Bronchial epithelial cell (primary cell): ENCODE results near the gene B3GAT1. TPM values are rescaled to one million over a fixed set of nuclear protein-coding genes. Genes with fewer than 3 reads are reported as not detected.
A peak's percentile ranks its signal among the peaks of the same experiment; 100 is the strongest.

Source experiments
- DNase-seq: peaks from one replicate; pipeline ENCODE4 v3.0.0-alpha.2; 2010; ENCODE audit warnings: low read depth
- FAIRE-seq: peaks from 2 replicates; lab custom pipeline; 2011; peaks lifted over from hg19 to GRCh38; lab: Jason Lieb, UNC
- H3K27me3 ChIP-seq: 2 replicates; pipeline ENCODE4 v1.5.1; 2011; ENCODE audit warnings: low read length; ENCODE audit not compliant: control insufficient read depth, insufficient read depth
- H3K36me3 ChIP-seq: 2 replicates; pipeline ENCODE4 v1.5.1; 2011; ENCODE audit warnings: low read length; ENCODE audit not compliant: control insufficient read depth, insufficient read depth
- H3K4me3 ChIP-seq: 2 replicates; pipeline ENCODE4 v1.5.1; 2011; ENCODE audit warnings: mild to moderate bottlenecking, low read depth, low read length, control low read depth
- total RNA-seq: library from RNA; depleted of rRNA; stranded (reverse); fragments of >200 nt; gene quantifications from 2 replicates; pipeline ENCODE4 v1.2.1, GENCODE V29; 2014
- TF ChIP-seq, protein P1 (sequence below): IDR thresholded peaks from 2 replicates; pipeline ENCODE4 v1.5.1; 2011; ENCODE audit warnings: mild to moderate bottlenecking, moderate library complexity, low read length, control low read depth, inconsistent platforms; ENCODE audit not compliant: insufficient read depth, severe bottlenecking

The B3GAT1 gene
- total RNA-seq, 1 donor from 2014 or later, result under 0.01 TPM

DNA sequence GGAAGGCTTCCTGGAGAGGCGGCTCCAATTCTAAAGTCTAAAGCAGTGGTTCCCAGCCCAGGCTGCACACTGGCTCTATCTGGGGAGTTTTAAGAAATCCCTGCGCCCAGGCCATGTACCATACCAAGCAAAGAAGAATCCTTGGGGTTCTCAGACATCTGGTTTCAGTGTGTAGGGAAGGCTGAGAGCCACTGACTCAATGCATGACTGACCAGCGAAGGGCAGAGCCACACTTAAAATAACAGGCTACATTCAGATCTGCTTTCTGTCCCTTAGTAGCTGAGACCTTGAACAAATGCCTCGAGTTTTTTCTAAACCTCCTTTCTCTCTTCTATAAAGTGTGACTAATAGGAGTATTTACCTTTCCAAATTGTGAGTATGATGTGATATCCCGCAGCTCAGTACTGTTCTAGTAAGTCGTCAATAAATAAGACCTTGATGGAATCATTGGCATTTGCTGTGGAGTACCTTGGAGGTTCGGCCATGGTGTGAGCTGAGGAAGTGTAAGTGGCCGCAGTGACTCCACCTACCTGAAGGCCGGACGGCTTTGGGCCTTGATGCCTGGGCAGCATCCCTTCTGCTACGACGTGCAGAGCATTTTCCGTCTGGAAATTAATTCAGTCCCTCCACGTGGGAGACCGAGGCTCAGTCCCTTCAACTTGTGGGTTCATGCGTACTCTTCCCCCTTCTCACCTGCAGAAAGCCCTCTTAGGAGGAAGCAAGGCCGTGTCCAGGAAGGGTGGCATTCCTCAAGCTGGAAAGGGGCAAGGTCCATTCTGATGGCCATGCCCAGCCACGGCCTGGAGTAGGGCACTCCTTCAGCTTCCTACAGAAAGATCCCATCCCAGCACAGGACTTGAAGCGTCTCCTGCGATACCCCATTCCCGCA lies 55.1 kb downstream of the B3GAT1 start:
- no peak overlapping the region for H3K4me3 ChIP-seq
- H3K27me3 ChIP-seq, result no peaks in the 10 kb centered on the region
- no peak for FAIRE-seq
- no peak for DNase-seq
- TF ChIP-seq, protein P1, sequence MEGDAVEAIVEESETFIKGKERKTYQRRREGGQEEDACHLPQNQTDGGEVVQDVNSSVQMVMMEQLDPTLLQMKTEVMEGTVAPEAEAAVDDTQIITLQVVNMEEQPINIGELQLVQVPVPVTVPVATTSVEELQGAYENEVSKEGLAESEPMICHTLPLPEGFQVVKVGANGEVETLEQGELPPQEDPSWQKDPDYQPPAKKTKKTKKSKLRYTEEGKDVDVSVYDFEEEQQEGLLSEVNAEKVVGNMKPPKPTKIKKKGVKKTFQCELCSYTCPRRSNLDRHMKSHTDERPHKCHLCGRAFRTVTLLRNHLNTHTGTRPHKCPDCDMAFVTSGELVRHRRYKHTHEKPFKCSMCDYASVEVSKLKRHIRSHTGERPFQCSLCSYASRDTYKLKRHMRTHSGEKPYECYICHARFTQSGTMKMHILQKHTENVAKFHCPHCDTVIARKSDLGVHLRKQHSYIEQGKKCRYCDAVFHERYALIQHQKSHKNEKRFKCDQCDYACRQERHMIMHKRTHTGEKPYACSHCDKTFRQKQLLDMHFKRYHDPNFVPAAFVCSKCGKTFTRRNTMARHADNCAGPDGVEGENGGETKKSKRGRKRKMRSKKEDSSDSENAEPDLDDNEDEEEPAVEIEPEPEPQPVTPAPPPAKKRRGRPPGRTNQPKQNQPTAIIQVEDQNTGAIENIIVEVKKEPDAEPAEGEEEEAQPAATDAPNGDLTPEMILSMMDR, result no peak
- no peaks in the 10 kb centered on the region for H3K36me3 ChIP-seq

DNA sequence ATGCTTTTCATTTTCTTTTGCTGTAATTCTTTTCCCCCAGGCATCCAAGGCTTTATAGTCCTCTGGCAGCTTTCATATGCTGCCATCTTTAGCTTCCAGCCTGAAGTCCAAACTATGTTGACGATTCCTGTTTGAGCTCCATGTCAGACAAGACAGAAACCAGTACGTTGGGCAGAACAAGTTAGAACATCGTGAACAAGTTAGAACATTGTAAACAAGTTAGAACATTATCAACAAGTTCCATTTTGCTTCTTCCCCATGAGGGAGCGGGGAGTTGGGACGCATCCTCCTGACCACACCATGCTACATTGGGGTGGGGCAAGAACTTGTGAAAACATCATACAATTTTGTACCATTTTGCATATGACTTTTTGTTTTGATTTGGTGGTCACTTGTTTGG lies 56.4 kb downstream of the B3GAT1 start:
- no peak for FAIRE-seq
- TF ChIP-seq, protein P1, result no peak

DNA sequence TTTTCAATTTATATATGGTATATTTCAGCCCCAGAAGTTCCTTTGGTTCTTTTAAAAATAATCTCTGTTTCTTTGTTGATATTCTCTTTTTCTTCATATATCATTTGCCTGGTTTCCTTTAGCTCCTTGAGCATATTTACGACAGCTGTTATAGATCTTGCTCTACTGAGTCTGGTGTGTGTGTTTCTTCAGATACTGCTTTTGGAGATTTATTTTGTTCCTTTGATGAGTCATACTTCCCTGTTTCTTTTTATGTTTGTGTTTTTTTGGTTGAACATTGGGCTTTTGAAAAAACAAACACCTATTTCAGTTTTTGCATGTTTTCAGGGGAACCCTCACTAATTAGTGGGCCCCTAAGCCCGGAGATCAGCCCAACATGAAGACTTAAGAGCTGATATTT lies 56.9 kb downstream of the B3GAT1 start:
- no peak for FAIRE-seq
- TF ChIP-seq, protein P1, result no peak

More for the DNA sequence above, 56.4 kb downstream of the B3GAT1 start:
- H3K27me3 ChIP-seq, result no peaks in the 10 kb centered on the region
- DNase-seq, result peak; percentile 64
- no peaks in the 10 kb centered on the region for H3K36me3 ChIP-seq
- H3K4me3 ChIP-seq, result no peak overlapping the region

DNA sequence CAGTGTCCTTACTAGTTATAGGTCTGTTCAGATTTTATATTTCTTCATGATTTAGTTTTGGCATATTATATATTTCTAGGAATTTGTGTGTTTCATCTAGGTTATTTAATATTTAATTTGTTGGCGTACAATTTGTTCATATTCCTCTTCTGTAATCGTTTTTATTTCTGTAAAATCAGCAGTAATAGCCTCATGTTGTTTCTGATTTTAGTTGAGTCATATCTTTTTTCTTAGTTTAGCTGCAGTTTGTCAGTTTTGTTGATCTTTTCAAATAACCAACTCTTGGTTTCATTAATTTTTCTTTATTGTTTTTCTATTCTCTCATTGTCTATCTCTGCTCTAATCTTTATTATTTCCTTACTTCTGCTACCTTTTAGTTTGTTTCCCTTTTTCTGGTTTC lies 59.9 kb downstream of the B3GAT1 start:
- H3K36me3 ChIP-seq, result no peaks in the 10 kb centered on the region
- no peak for FAIRE-seq
- H3K4me3 ChIP-seq, result no peak overlapping the region
- no peak for DNase-seq
- no peaks in the 10 kb centered on the region for H3K27me3 ChIP-seq
- TF ChIP-seq, protein P1, result no peak

More for the DNA sequence above, 56.9 kb downstream of the B3GAT1 start:
- no peaks in the 10 kb centered on the region for H3K27me3 ChIP-seq
- no peak for DNase-seq
- H3K4me3 ChIP-seq, result no peak overlapping the region
- no peaks in the 10 kb centered on the region for H3K36me3 ChIP-seq

DNA sequence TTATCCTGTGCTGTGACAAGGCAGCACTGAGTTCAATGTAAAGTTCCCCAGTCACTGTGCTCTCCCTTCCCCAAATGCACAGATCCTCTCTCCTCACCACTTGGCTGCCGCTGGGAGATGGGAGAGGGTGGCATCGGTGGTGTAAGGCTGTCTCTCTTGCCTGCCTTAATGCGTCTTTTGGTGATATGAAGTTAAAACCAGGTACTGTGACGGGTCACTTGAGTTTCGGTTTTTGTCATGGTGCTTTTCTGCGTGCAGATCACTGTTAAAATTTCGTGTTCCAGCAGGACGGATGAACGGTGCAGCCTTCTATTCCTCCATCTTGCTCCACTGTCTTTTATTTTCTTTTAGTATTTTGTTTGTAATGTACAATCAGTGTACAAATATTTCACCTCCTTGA lies 61.7 kb downstream of the B3GAT1 start:
- H3K4me3 ChIP-seq, result no peak overlapping the region
- TF ChIP-seq, protein P1, result no peak
- no peaks in the 10 kb centered on the region for H3K36me3 ChIP-seq
- no peak for FAIRE-seq
- no peaks in the 10 kb centered on the region for H3K27me3 ChIP-seq
- no peak for DNase-seq
